Large intestine (tissue), 3 donors: Measurements from ENCODE around the gene C4orf51. TPM values are rescaled to one million over a fixed set of nuclear protein-coding genes. Genes with fewer than 3 reads are reported as not detected.

Experiments
- DNase-seq, 2 donors: peaks; one replicate each; pipeline versions ENCODE4 v3.0.0 to v3.0.0-alpha.2; 2013
- H3K27ac ChIP-seq: one replicate; pipeline ENCODE4 v1.5.1; 2013; ENCODE audit warnings: low read length
- H3K27me3 ChIP-seq: 2 replicates; pipeline ENCODE4 v1.6.1; 2013; ENCODE audit warnings: low read length; ENCODE audit not compliant: control insufficient read depth, insufficient read depth
- H3K36me3 ChIP-seq: 2 replicates; pipeline ENCODE4 v1.6.1; 2013; ENCODE audit warnings: low read length; ENCODE audit not compliant: control insufficient read depth, insufficient read depth
- H3K4me1 ChIP-seq: one replicate; pipeline ENCODE4 v1.6.1; 2013; ENCODE audit warnings: low read length; ENCODE audit not compliant: control insufficient read depth, insufficient read depth
- H3K4me3 ChIP-seq: one replicate; pipeline ENCODE4 v1.5.1; 2013; ENCODE audit warnings: low read length
- H3K9me3 ChIP-seq: one replicate; pipeline ENCODE4 v1.6.1; 2013; ENCODE audit warnings: mild to moderate bottlenecking, low read depth, low read length, moderate library complexity; ENCODE audit not compliant: control insufficient read depth
- WGBS: methylation state at CpG from one replicate; pipeline ENCODE4 v1.1.5; 2013; ENCODE audit warnings: low lambda C conversion rate; ENCODE audit not compliant: insufficient coverage; 5-methylcytosine and 5-hydroxymethylcytosine counted together
- polyA plus RNA-seq: library from polyadenylated mRNA; unstranded; fragments of 120-200 nt; gene quantifications from one replicate; pipeline ENCODE4 v1.2.1, GENCODE V29; 2013

C4orf51 gene
- polyA plus RNA-seq, 1 donor: not detected

DNA sequence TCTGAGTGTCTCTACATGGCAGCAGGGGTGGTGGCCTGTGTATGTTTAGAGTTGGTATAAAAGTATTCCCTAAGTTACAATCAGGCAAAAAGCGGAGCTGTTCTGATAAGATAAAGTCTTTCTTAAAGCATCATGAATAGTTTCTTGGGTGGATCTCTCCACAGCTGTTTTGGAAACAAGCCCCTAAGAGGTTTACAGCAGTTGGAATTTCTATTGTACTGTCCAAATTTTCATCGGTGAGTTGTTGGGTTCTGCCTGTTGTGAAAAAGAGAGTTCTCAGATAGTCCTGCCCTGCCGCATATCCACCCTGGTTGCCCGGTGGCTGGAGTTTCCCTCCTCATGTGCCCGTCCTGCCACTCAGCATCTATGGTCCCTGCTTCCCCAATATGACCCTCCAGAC is 50.1 kb downstream of the C4orf51 start:
- WGBS: no CpG with 5 or more reads among the region's 5 CpGs
- Histone ChIP-seq H3K27ac (no peak overlapping the region), H3K27me3 (no peaks in the 10 kb centered on the region)

DNA sequence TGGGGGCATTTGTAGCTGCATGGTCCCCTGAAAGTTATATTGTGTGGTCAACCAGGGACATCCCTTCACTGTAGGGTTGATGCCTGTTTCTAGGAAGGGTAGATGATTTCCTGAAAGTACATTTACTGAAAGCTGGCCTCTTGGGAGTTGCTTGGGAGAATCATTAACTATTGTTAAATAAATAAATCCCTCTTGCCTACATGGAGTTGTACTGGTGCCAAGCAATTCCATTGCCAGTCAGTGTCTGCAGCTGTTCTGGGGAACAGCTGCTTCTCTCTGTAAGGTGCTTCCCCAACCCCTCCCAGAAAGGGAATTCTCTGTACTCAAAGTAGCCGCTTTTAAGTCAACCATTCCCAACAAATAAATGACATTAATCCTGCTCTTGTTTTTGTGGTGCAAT is 51.1 kb downstream of the C4orf51 start:
- H3K36me3 ChIP-seq: no peaks in the 10 kb centered on the region
- peak; percentile 68 to 84 for DNase-seq
- H3K4me1 ChIP-seq: peaks cover 30% of the 10 kb centered on the region
- H3K9me3 ChIP-seq: no peaks in the 10 kb centered on the region
- no peak overlapping the region for H3K27ac ChIP-seq
- no peak overlapping the region for H3K4me3 ChIP-seq
- WGBS: no CpG with 5 or more reads among the region's 1 CpG
- no peaks in the 10 kb centered on the region for H3K27me3 ChIP-seq

More for the DNA sequence above, 50.1 kb downstream of the C4orf51 start:
- H3K4me3 ChIP-seq: no peak overlapping the region
- no peaks in the 10 kb centered on the region for H3K9me3 ChIP-seq
- DNase-seq: no peak
- no peaks in the 10 kb centered on the region for H3K36me3 ChIP-seq
- peaks cover 22% of the 10 kb centered on the region for H3K4me1 ChIP-seq

DNA sequence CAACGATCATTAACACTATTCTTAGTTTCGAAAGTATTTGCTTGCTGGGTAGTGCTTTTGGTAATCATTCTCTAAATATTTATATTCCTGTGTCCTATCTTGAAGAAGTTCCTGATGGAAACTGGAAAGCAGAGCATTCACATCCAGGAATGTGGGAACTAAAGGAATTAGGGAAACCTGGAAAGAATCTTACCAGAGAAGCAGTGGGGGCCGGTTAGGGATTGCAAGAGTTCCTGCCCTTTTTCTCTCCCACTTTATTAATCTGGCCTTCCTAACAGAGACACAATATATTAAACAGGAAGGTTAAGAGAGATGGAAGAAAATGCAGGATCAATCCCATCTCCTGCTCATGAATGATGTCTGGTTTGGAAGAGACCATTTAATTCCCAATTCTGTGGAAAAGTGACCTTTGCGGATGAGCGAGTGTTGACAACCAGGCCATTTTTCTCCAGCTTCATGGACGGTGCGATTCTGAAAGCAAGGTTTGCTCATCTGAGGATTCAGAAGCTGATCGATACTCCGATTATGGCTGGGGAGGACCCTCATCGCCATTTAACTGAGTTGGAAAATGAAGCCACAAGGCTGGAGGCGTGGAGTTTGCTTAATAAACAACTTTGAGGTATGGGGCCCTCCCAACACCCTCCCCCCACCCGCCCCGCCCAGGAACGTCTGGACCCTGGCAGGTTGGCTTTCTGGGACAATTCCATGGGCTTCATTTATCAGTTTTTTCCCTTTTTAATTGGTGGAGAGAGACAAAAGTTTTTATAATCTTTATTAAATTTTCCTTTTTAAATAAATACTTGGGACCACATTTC is 52.3 kb downstream of the C4orf51 start:
- DNase-seq: peak in 1 of 2 donors; percentile 39
- no peaks in the 10 kb centered on the region for H3K36me3 ChIP-seq
- peak overlapping the region; percentile 65 for H3K4me3 ChIP-seq
- H3K9me3 ChIP-seq: no peaks in the 10 kb centered on the region
- H3K27me3 ChIP-seq: no peaks in the 10 kb centered on the region
- H3K4me1 ChIP-seq: peaks cover 31% of the 10 kb centered on the region
- WGBS: 43% methylated on average over 2 of the region's 14 CpGs
- H3K27ac ChIP-seq: peak overlapping the region; percentile 89

DNA sequence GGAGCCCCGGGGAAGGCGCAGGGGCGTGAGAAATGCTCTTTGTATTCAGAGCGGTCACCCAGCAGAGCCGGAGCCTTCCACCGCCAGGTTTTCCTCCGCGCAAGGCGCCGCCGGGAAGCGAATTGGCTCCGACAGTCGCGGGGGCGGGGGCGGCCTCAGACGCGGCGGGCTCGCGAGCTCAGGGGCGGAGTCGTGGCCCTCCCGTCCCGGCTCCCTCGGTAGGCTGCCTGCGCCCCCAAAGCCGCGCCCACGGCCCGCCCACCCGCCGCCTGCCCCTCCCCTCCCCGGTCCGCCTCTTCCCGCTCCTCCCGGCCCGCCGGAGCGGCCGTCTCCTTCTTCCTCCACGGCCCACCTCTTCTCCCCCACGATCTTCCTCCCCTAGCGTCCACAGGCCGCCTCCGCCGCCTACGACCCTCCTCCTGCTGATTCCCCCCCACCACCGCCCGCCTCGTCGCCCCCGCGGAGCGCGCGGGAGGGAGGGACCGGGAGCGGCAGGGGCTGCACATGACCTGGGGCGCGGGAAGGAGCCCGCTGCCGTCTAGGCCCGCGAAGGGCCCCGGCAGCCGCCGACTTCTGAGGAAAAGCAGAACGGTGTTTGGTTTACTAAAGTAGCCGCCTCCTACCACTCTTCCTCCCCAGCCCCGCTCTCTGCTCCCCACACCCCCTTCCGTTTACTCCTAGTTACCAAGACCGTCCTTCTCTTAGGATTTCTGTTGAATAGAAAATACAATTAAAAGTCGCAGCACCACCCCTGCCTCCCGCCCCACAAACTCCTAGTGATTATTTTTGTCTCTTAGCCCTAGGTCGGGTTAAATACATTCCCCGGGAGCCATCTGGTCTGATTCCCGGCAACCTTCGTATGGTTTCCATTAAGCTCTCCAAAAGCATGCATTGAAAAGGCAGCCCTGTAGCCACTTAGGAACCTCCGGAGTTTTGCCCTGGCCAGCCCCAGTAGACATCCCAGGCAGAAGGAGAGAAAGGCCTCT is 53.2 kb downstream of the C4orf51 start:
- H3K4me1 ChIP-seq: peaks cover 31% of the 10 kb centered on the region
- no peaks in the 10 kb centered on the region for H3K9me3 ChIP-seq
- WGBS: no CpG with 5 or more reads among the region's 81 CpGs

DNA sequence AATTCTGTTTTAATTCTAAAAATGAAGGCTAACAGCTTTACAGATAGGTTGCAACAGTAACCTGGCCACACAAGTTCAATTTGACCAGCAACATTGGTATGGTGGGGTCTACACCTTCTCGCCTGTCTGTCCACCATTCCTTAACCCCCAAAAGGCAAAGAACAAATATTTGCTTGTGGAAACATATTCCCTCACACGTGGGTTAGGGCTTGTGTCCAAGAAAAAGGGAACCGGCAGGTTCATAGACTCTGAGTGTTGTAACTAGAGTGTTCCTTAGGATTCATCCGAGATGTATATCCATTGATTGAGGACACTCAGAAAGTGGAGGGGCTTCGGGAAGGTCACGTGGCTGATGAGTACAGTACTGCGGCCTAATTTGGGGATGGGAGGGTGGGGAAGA is 54.1 kb downstream of the C4orf51 start:
- H3K27me3 ChIP-seq: no peaks in the 10 kb centered on the region
- no peak overlapping the region for H3K4me3 ChIP-seq
- H3K9me3 ChIP-seq: no peaks in the 10 kb centered on the region
- peak overlapping the region; percentile 73 for H3K27ac ChIP-seq
- peak in 1 of 2 donors; percentile 26 for DNase-seq
- peaks cover 31% of the 10 kb centered on the region for H3K4me1 ChIP-seq
- no peaks in the 10 kb centered on the region for H3K36me3 ChIP-seq
- no CpG with 5 or more reads among the region's 7 CpGs for WGBS

More for the DNA sequence above, 53.2 kb downstream of the C4orf51 start:
- H3K36me3 ChIP-seq: no peaks in the 10 kb centered on the region
- H3K27me3 ChIP-seq: no peaks in the 10 kb centered on the region
- H3K4me3 ChIP-seq: peak overlapping the region; percentile 65
- peak; percentile 95 to 97 for DNase-seq
- peak overlapping the region; percentile 89 for H3K27ac ChIP-seq

DNA sequence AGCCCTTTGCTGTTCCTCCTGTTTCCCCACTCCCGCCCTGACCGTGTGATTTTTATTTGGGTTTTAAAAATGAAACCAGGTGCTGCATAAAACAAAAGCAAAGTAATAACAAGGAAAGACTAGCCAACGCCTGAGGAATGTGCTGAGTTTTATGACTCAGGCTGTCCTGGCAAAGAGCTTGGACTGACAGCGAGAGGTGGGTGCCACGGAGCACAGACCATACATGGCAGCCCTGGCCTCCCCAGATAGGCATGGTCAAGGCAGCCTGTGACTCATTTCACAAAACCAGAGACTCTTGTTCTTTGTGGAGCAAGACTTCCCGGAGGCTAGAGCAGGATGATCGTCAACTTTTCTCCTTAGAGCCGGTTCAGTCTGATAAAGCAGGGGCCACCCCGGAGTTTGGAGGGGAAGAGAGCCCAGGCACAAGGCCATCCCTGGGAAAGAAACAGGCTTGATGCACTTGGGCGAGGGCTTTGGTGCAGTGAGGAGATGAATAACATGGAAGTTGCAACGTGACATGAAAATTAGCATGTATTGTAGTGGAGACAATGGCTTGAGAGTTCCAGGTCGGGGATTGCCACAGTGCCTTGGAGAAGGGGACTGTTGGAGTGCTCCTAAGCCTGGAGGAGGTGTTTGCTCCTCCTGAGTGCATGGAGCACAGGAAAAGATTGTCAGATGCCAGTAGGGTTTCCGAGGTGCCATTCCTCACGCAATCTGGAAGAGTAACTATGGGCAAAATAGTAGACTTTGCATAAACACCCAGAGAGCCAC is 54.8 kb downstream of the C4orf51 start:
- WGBS: no CpG with 5 or more reads among the region's 14 CpGs
- H3K4me1 ChIP-seq: peaks cover 31% of the 10 kb centered on the region
- peak; percentile 65 to 79 for DNase-seq
- no peaks in the 10 kb centered on the region for H3K27me3 ChIP-seq
- no peaks in the 10 kb centered on the region for H3K9me3 ChIP-seq
- H3K4me3 ChIP-seq: no peak overlapping the region
- no peaks in the 10 kb centered on the region for H3K36me3 ChIP-seq
- H3K27ac ChIP-seq: peak overlapping the region; percentile 73

DNA sequence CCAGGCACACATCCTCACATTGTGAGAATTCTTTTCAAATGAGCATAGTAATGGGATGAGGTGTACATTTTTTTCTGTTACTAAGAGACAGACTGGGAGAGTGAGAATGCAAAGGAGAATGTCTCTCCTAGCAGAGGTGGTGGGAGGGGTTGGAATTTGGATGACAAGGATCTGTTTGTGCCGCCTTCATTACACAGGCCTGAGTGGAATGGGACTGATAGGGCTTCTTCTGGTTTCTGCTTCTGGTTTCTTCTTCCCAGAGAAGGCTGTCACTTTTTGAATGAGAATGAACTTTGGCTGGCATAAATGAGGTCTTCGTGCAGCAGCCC is 55.4 kb downstream of the C4orf51 start:
- H3K27me3 ChIP-seq: no peaks in the 10 kb centered on the region
- DNase-seq: peak; percentile 59 to 81
- WGBS: no CpG with 5 or more reads among the region's 2 CpGs
- H3K4me1 ChIP-seq: peaks cover 31% of the 10 kb centered on the region
- peak overlapping the region; percentile 73 for H3K27ac ChIP-seq
- H3K36me3 ChIP-seq: no peaks in the 10 kb centered on the region
- no peak overlapping the region for H3K4me3 ChIP-seq
- H3K9me3 ChIP-seq: no peaks in the 10 kb centered on the region

DNA sequence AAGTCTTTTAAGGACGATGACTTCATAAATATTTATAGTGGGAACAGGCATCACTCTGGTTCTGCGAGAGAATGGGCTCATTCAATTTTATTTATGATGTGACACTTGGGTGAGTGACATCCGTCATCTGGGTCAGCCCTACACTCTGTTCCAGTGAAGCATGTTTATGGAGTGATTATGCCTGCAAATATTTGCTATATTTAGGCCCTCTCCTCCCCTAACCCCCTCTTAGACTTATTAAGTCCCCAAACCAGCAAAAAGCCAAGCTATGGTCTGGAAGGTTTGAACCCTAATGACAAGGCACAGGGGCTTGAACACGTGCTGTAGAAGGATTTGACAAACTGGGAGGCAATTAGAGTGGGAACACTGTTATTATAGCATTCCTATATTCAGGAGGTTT is 55.9 kb downstream of the C4orf51 start:
- no CpG with 5 or more reads among the region's 4 CpGs for WGBS

DNA sequence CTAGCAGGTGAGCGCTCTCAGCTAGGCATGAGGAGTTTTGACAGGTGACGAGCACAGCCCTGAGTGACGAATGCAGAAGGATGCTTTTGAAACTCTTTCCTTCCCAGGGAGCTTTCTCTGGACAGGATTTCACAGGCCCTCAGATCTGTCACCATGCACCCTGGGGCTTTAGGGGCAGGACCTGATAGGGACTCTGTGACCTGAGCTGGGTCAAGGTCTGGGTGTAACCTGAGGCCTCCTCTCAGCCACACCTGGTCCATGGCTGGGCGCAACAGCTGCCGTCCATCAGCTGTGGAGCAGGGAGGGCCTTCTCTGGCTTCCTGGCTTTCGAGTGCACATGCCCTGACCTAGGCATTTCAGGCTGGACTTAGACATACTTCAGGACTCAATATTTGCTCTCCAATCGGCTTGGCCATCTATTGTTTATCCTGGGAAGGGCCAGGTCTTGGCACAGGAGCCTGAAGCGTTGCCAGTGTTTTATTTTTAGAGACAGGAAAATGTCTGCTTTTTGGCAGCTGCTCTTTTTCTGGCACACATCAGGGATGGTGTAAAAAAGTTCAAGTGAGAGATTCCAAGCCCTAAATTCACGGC is 56.4 kb downstream of the C4orf51 start:
- H3K9me3 ChIP-seq: no peaks in the 10 kb centered on the region
- peaks cover 29% of the 10 kb centered on the region for H3K4me1 ChIP-seq
- no peak for DNase-seq
- H3K27ac ChIP-seq: no peak overlapping the region
- H3K36me3 ChIP-seq: no peaks in the 10 kb centered on the region
- no peak overlapping the region for H3K4me3 ChIP-seq
- no peaks in the 10 kb centered on the region for H3K27me3 ChIP-seq
- no CpG with 5 or more reads among the region's 9 CpGs for WGBS

More for the DNA sequence above, 55.9 kb downstream of the C4orf51 start:
- no peak for DNase-seq
- peaks cover 30% of the 10 kb centered on the region for H3K4me1 ChIP-seq
- H3K9me3 ChIP-seq: no peaks in the 10 kb centered on the region
- no peaks in the 10 kb centered on the region for H3K36me3 ChIP-seq
- no peaks in the 10 kb centered on the region for H3K27me3 ChIP-seq
- peak overlapping the region; percentile 73 for H3K27ac ChIP-seq
- H3K4me3 ChIP-seq: no peak overlapping the region
